ENCODE results near the gene TRAPPC2B. TPM values are rescaled to one million over a fixed set of nuclear protein-coding genes. Genes with fewer than 3 reads are reported as not detected.

Gene TRAPPC2B
- total RNA-seq, 1 donor from 2014 or later: 12.3 TPM

GRCh38 chr19:57376151-57376550, 12.8 kb downstream of the TRAPPC2B start:
- H3K27me3 Mint-ChIP-seq: no peaks in the 10 kb centered on the region
- H3K9me3 Mint-ChIP-seq: peaks cover 10% of the 10 kb centered on the region
- no peak overlapping the region for H3K4me3 Mint-ChIP-seq
- H3K4me1 Mint-ChIP-seq (ENCODE audit: unreplicated experiment): no peaks in the 10 kb centered on the region
- no peak overlapping the region for H3K27ac Mint-ChIP-seq
- no peak for TF ChIP-seq CTCF (conservative IDR thresholded peaks at IDR 0.05)
- peaks cover 71% of the 10 kb centered on the region for H3K36me3 Mint-ChIP-seq
- no peak for DNase-seq (ENCODE audit: extremely low spot score, unreplicated experiment)

- peaks cover 58% of the 10 kb centered on the region for H3K36me3 Mint-ChIP-seq
- no peak for DNase-seq (ENCODE audit: extremely low spot score, unreplicated experiment)
- H3K4me3 Mint-ChIP-seq: no peak overlapping the region
- no peak overlapping the region for H3K27ac Mint-ChIP-seq
- peaks cover 10% of the 10 kb centered on the region for H3K9me3 Mint-ChIP-seq
- H3K4me1 Mint-ChIP-seq (ENCODE audit: unreplicated experiment): no peaks in the 10 kb centered on the region
- TF ChIP-seq CTCF (conservative IDR thresholded peaks at IDR 0.05): no peak
- no peaks in the 10 kb centered on the region for H3K27me3 Mint-ChIP-seq
Measured at GRCh38 chr19:57377498-57378146, 14.3 kb downstream of the TRAPPC2B start.

GRCh38 chr19:57380923-57381322, 17.6 kb downstream of the TRAPPC2B start:
- Mint-ChIP-seq H3K4me1 (ENCODE audit: unreplicated experiment) (no peaks in the 10 kb centered on the region), H3K4me3 (no peak overlapping the region), H3K27ac (no peak overlapping the region), H3K9me3 (peaks cover 4% of the 10 kb centered on the region), H3K27me3 (no peaks in the 10 kb centered on the region), H3K36me3 (peaks cover 32% of the 10 kb centered on the region)
- DNase-seq (ENCODE audit: extremely low spot score, unreplicated experiment): no peak
- TF ChIP-seq CTCF (conservative IDR thresholded peaks at IDR 0.05): no peak

- peaks cover 16% of the 10 kb centered on the region for H3K36me3 Mint-ChIP-seq
- H3K4me1 Mint-ChIP-seq (ENCODE audit: unreplicated experiment): no peaks in the 10 kb centered on the region
- no peak for TF ChIP-seq CTCF (conservative IDR thresholded peaks at IDR 0.05)
- peaks cover 3% of the 10 kb centered on the region for H3K9me3 Mint-ChIP-seq
- no peak overlapping the region for H3K4me3 Mint-ChIP-seq
- H3K27me3 Mint-ChIP-seq: no peaks in the 10 kb centered on the region
- H3K27ac Mint-ChIP-seq: no peak overlapping the region
- no peak for DNase-seq (ENCODE audit: extremely low spot score, unreplicated experiment)
Measured at GRCh38 chr19:57382806-57383488, 19.6 kb downstream of the TRAPPC2B start.

GRCh38 chr19:57389194-57389729, 25.9 kb downstream of the TRAPPC2B start:
- Mint-ChIP-seq H3K4me1 (ENCODE audit: unreplicated experiment) (peaks cover 12% of the 10 kb centered on the region), H3K36me3 (peaks cover 24% of the 10 kb centered on the region), H3K4me3 (peak overlapping the region; percentile 97), H3K27me3 (no peaks in the 10 kb centered on the region), H3K9me3 (no peaks in the 10 kb centered on the region), H3K27ac (peak overlapping the region; percentile 98)
- DNase-seq (ENCODE audit: extremely low spot score, unreplicated experiment): no peak
- TF ChIP-seq CTCF (conservative IDR thresholded peaks at IDR 0.05): no peak

All from type B pancreatic cell (in vitro differentiated cells).